Panc1 (cell line): ENCODE data around the gene AGPAT1.

ENCODE experiments used
- POLR2AphosphoS5 ChIP-seq: IDR thresholded peaks from 2 replicates; pipeline ENCODE4 v1.6.1; 2012; ENCODE audit warnings: mild to moderate bottlenecking, low read depth, low read length, moderate library complexity
- SIN3A ChIP-seq: IDR thresholded peaks from 2 replicates; pipeline ENCODE4 v1.6.1; 2012; ENCODE audit warnings: low read depth, mild to moderate bottlenecking, low read length, moderate library complexity, borderline replicate concordance; ENCODE audit not compliant: insufficient read depth
- TF ChIP-seq, protein P1 (sequence below): fragments of 450-650 bp; IDR thresholded peaks from 2 replicates; pipeline ENCODE4 v1.5.1; 2017; ENCODE audit warnings: mild to moderate bottlenecking

GRCh38 chr6:32140420-32141046 lies 35.4 kb downstream of the AGPAT1 start:
- TF ChIP-seq, protein P1, sequence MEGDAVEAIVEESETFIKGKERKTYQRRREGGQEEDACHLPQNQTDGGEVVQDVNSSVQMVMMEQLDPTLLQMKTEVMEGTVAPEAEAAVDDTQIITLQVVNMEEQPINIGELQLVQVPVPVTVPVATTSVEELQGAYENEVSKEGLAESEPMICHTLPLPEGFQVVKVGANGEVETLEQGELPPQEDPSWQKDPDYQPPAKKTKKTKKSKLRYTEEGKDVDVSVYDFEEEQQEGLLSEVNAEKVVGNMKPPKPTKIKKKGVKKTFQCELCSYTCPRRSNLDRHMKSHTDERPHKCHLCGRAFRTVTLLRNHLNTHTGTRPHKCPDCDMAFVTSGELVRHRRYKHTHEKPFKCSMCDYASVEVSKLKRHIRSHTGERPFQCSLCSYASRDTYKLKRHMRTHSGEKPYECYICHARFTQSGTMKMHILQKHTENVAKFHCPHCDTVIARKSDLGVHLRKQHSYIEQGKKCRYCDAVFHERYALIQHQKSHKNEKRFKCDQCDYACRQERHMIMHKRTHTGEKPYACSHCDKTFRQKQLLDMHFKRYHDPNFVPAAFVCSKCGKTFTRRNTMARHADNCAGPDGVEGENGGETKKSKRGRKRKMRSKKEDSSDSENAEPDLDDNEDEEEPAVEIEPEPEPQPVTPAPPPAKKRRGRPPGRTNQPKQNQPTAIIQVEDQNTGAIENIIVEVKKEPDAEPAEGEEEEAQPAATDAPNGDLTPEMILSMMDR, result no peak
- TF ChIP-seq SIN3A, result no peak
- TF ChIP-seq POLR2AphosphoS5, result no peak
